HL-60 (cell line): ENCODE measurements around the gene SIPA1L3.

ENCODE experiments used
- DNase-seq, 2 experiments: peaks; one replicate each; pipeline ENCODE4 v3.0.0-alpha.2; 2010 to 2020; ENCODE audit warnings: low read depth in 1 of 2, low spot score in 1 of 2
- H3K27ac ChIP-seq: fragments of 250-450 bp; sonication (Bioruptor Pico); replicated peaks from 2 replicates; pipeline ENCODE4 v1.5.1; 2020; ENCODE audit warnings: mild to moderate bottlenecking, moderate library complexity
- H3K27me3 ChIP-seq: fragments of 250-450 bp; sonication (Bioruptor Pico); 2 replicates; pipeline ENCODE4 v1.5.1; 2021; ENCODE audit warnings: mild to moderate bottlenecking, moderate library complexity; ENCODE audit not compliant: insufficient read depth, poor library complexity, severe bottlenecking
- H3K4me3 ChIP-seq: replicated peaks from 2 replicates; pipeline ENCODE4 v1.5.1; 2011; ENCODE audit warnings: mild to moderate bottlenecking, control low read depth, low read length; ENCODE audit not compliant: insufficient read depth
- GABPA ChIP-seq: IDR thresholded peaks from 2 replicates; pipeline ENCODE4 v1.6.1; 2012; ENCODE audit warnings: low read depth
- POLR2AphosphoS5 ChIP-seq: IDR thresholded peaks from 2 replicates; pipeline ENCODE4 v1.6.1; 2012; ENCODE audit warnings: low read depth
- REST ChIP-seq: IDR thresholded peaks from 2 replicates; pipeline ENCODE4 v1.6.1; 2012; ENCODE audit warnings: low read depth; ENCODE audit not compliant: insufficient replicate concordance
- SPI1 ChIP-seq: IDR thresholded peaks from 2 replicates; pipeline ENCODE4 v1.6.1; 2012; ENCODE audit warnings: low read depth, mild to moderate bottlenecking, borderline replicate concordance
- TF ChIP-seq, protein P1 (sequence below): IDR thresholded peaks from one replicate; pipeline ENCODE4 v1.5.1; 2011; ENCODE audit warnings: low read length, control low read depth, inconsistent platforms; ENCODE audit not compliant: insufficient read depth

The SIPA1L3 gene

DNA sequence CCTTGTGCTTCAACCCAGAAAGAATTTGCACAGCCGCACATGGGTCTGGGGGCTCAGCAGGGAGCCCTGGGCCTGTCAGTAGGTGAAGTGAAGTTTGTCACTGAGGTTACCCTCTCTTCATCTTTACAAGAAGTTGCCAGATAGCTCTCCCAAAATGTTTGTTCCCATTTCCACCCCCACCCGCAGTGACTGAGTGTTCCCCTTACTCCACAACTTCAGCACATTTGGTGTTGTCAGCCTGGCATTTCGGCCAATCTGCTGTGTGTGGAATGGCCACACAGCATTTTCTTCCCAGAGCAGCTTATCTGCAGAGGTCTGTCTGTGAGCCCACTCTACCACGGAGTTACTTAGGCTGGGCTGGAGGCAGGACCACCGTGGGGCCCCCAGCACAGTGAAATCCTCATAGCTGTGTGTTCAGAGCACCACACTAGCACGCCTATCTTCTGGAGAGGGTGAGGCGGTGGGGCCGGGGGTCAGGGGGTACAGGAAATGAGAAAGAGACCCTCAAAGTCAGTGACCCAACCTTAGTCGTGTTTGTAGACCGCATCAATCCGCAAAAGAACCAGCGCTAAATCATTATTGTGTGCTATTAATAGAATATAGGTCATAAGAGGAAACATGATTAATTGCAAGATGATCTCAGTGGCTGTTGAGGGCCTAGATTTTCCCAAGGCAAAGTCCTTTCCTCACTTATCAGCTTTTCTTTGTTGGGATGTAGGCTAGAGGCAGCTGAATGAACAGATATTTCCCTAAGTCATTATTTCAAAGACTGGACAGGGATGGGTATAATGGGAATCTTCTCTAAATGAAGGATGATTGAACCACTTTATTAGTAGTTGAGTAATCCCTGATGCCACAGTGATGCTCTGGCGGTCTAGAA lies 116.0 kb downstream of the SIPA1L3 start:
- TF ChIP-seq SPI1 (no peak), REST (no peak), GABPA (no peak), POLR2AphosphoS5 (no peak)
- TF ChIP-seq, protein P1, sequence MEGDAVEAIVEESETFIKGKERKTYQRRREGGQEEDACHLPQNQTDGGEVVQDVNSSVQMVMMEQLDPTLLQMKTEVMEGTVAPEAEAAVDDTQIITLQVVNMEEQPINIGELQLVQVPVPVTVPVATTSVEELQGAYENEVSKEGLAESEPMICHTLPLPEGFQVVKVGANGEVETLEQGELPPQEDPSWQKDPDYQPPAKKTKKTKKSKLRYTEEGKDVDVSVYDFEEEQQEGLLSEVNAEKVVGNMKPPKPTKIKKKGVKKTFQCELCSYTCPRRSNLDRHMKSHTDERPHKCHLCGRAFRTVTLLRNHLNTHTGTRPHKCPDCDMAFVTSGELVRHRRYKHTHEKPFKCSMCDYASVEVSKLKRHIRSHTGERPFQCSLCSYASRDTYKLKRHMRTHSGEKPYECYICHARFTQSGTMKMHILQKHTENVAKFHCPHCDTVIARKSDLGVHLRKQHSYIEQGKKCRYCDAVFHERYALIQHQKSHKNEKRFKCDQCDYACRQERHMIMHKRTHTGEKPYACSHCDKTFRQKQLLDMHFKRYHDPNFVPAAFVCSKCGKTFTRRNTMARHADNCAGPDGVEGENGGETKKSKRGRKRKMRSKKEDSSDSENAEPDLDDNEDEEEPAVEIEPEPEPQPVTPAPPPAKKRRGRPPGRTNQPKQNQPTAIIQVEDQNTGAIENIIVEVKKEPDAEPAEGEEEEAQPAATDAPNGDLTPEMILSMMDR, result no peak
- no peak overlapping the region for H3K27ac ChIP-seq
- DNase-seq, result no peak
- no peak overlapping the region for H3K4me3 ChIP-seq
- H3K27me3 ChIP-seq, result no peaks in the 10 kb centered on the region

DNA sequence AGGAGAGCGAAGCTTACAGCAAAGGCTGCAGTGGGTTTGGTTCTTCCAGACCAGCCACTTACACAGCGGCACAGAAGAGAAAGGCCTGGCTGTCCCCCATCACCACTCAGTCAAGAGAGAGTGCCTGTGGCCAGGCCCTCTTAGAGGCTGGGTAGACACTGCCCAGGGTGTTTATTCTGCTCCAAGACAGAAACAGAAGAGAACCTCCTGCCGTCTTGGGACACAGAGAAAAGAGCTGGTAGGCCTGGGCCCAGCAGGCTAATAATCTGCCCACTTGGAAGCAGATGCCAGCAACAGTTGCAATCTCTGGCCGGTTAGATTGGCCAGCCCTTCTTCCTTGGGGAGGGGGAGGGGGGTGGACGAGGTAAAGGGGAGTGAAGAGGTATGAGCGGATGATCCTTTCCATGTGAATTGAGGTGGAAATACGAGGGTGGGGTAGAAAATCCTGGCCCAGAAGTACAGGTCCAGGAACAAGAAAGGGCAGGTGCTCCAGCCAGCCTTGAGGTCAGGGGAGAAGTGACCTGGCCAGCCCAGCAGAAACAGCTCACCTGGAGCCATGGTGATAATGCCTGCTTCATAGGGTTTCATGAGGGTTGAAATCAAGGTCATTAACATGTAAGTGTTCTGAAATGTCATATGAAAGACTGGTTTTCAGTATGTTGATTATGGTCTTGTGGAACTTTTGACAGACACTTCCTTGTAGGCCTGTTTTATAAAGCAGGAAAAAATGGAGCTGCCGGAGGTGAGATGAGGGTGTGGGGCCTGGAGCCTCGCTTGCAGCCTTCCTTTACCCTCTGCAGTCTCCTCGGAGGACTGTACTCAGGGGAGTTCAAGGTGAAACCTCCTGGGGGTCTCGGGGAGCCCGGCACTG lies 116.9 kb downstream of the SIPA1L3 start:
- H3K27ac ChIP-seq, result no peak overlapping the region
- TF ChIP-seq GABPA (no peak), REST (no peak), SPI1 (no peak), POLR2AphosphoS5 (no peak)
- TF ChIP-seq, protein P1, result no peak
- H3K27me3 ChIP-seq, result no peaks in the 10 kb centered on the region
- no peak for DNase-seq
- H3K4me3 ChIP-seq, result no peak overlapping the region

DNA sequence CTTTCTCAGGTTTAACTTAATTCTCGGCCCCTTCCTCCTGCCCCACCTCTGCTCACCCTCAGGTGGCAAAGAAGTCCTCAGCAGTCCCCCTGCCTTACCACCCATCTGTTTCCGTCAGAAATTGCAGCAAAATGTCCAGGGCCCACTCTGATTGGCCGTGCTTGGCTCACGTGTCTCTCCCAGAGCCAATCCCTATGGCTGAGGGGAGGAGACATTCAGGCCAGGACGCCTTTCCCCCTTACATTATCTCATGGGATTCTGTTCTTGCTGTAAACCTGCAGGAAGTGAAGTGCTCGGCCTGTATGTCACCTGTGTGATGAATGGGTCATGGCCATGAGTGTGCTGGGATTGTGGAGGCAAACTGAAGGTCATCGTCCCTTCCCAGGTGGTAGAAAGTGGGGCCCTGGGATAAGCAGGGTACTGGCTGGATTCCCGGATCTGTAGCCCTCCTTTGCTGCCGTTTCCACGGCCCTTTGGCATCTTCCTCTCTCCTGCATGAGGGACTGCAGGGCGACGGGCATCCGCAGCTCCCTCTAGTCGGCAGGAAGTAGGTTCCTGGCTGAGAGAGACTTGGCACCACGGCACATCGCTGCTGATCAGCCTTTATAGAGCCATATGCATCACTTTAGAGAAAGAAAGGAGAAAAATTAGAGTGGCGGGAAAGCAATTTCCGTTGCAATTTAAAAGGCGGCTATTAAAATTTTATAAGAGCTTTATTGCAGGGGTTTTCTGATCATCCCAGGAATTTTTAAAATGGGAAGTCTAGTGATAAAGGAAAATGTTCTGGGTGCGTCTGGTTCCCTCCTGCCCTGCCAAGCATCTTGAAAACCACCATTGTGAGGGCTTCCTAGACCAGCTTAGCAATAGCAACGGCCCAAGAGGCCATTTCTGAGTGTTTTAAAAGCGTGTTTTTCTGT lies 118.2 kb downstream of the SIPA1L3 start:
- H3K4me3 ChIP-seq, result no peak overlapping the region
- H3K27me3 ChIP-seq, result no peaks in the 10 kb centered on the region
- no peak overlapping the region for H3K27ac ChIP-seq
- no peak for TF ChIP-seq REST
- no peak for TF ChIP-seq GABPA
- TF ChIP-seq, protein P1, result no peak
- TF ChIP-seq POLR2AphosphoS5, result no peak
- no peak for TF ChIP-seq SPI1
- DNase-seq, result no peak
